Epithelial cell of esophagus (primary cell): ENCODE measurements around the gene ACOT9.
"Not testable (repeated sequence)": the region's sequence is repeated elsewhere in the genome, so short reads cannot be mapped to it uniquely, and the experiment has no call there.

ENCODE experiments used
- DNase-seq: peaks from one replicate; pipeline ENCODE4 v3.0.0; 2010; ENCODE audit warnings: low read depth
- H3K4me3 ChIP-seq: 2 replicates; pipeline ENCODE4 v1.5.1; 2011; ENCODE audit warnings: mild to moderate bottlenecking, low read length, control low read depth
- CTCF ChIP-seq: IDR thresholded peaks from 2 replicates; pipeline ENCODE4 v1.5.1; 2011; ENCODE audit warnings: low read depth, mild to moderate bottlenecking, low read length, control low read depth, inconsistent platforms; ENCODE audit not compliant: insufficient read depth; ENCODE audit errors: missing control alignments

Gene ACOT9

GRCh38 chrX:23660766-23661132, 82.3 kb downstream of the ACOT9 start:
- no peak overlapping the region for H3K4me3 ChIP-seq
- TF ChIP-seq CTCF: no peak
- DNase-seq: no peak

GRCh38 chrX:23660083-23660765, 82.9 kb downstream of the ACOT9 start:
- H3K4me3 ChIP-seq, DNase-seq: not testable (repeated sequence)

- no peak for DNase-seq
- no peak overlapping the region for H3K4me3 ChIP-seq
- no peak for TF ChIP-seq CTCF
Observed at GRCh38 chrX:23659339-23659738, 83.7 kb downstream of the ACOT9 start.

GRCh38 chrX:23656684-23657083, 86.4 kb downstream of the ACOT9 start:
- H3K4me3 ChIP-seq: no peak overlapping the region
- TF ChIP-seq CTCF: no peak
- peak; percentile 30 for DNase-seq

GRCh38 chrX:23656091-23656490, 87.0 kb downstream of the ACOT9 start:
- no peak for TF ChIP-seq CTCF
- no peak for DNase-seq
- H3K4me3 ChIP-seq: no peak overlapping the region
